HepG2 (cell line): ENCODE results near the gene RSL1D1. TPM values are rescaled to one million over a fixed set of nuclear protein-coding genes. Genes with fewer than 3 reads are reported as not detected.
A peak's percentile ranks its signal among the peaks of the same experiment; 100 is the strongest.

ENCODE experiments used
- ATF3 ChIP-seq: sonication (generic); formaldehyde crosslinking; IDR thresholded peaks from 2 replicates; pipeline ENCODE4 v1.4.0; 2020; ENCODE audit warnings: missing genetic modification reagents
- HOXD1 ChIP-seq: sonication (generic); formaldehyde crosslinking; IDR thresholded peaks from 2 replicates; pipeline ENCODE4 v1.5.0; 2020; ENCODE audit warnings: missing genetic modification reagents
- JUND ChIP-seq: sonication (generic); formaldehyde crosslinking; IDR thresholded peaks from 2 replicates; pipeline ENCODE4 v1.8.0; 2022; ENCODE audit warnings: mild to moderate bottlenecking, missing genetic modification reagents
- KDM6A ChIP-seq: IDR thresholded peaks from 2 replicates; pipeline ENCODE4 v1.6.1; 2016; ENCODE audit warnings: low read depth
- MAFK ChIP-seq, 2 experiments: IDR thresholded peaks in 1 of 2; conservative IDR thresholded peaks in 1 of 2; 2 replicates each; pipeline ENCODE4 v1.6.1; 2011; ENCODE audit warnings: improper control_type of control experiment in 2 of 2, low read length in 2 of 2
- NR2C2 ChIP-seq: sonication (generic); formaldehyde crosslinking; IDR thresholded peaks from 2 replicates; pipeline ENCODE4 v1.4.0; 2020; ENCODE audit warnings: missing genetic modification reagents, mild to moderate bottlenecking, moderate library complexity, borderline replicate concordance
- PATZ1 ChIP-seq: sonication (generic); formaldehyde crosslinking; IDR thresholded peaks from 2 replicates; pipeline ENCODE4 v1.4.0; 2020; ENCODE audit warnings: missing genetic modification reagents
- PAXIP1 ChIP-seq: sonication (generic); formaldehyde crosslinking; conservative IDR thresholded peaks from 2 replicates; pipeline ENCODE4 v1.4.0; 2020; ENCODE audit warnings: mild to moderate bottlenecking, missing genetic modification reagents, moderate library complexity
- TRIM24 ChIP-seq: sonication (generic); formaldehyde crosslinking; IDR thresholded peaks from 2 replicates; pipeline ENCODE4 v1.8.0; 2022; ENCODE audit warnings: mild to moderate bottlenecking, missing genetic modification reagents
- ZNF296 ChIP-seq: sonication (generic); formaldehyde crosslinking; conservative IDR thresholded peaks from 2 replicates; pipeline ENCODE4 v1.5.0; 2020; ENCODE audit warnings: mild to moderate bottlenecking, missing genetic modification reagents
- ZNF30 ChIP-seq: sonication (generic); formaldehyde crosslinking; IDR thresholded peaks from 2 replicates; pipeline ENCODE4 v1.5.0; 2020; ENCODE audit warnings: mild to moderate bottlenecking, missing genetic modification reagents
- ZNF317 ChIP-seq: sonication (generic); formaldehyde crosslinking; IDR thresholded peaks from 2 replicates; pipeline ENCODE4 v1.5.0; 2020; ENCODE audit warnings: mild to moderate bottlenecking, missing genetic modification reagents
- ZNF326 ChIP-seq: sonication (generic); formaldehyde crosslinking; IDR thresholded peaks from 2 replicates; pipeline ENCODE4 v1.4.0; 2020; ENCODE audit warnings: missing genetic modification reagents, borderline replicate concordance
- ZNF33B ChIP-seq: sonication (generic); formaldehyde crosslinking; IDR thresholded peaks from 2 replicates; pipeline ENCODE4 v1.5.1; 2020; ENCODE audit warnings: mild to moderate bottlenecking, missing genetic modification reagents
- ZNF574 ChIP-seq: sonication (generic); formaldehyde crosslinking; IDR thresholded peaks from 2 replicates; pipeline ENCODE4 v1.4.0; 2020; ENCODE audit warnings: missing genetic modification reagents
- ZNF598 ChIP-seq: sonication (generic); formaldehyde crosslinking; IDR thresholded peaks from 2 replicates; pipeline ENCODE4 v1.5.1; 2020; ENCODE audit warnings: mild to moderate bottlenecking, missing genetic modification reagents, borderline replicate concordance
- ZNF883 ChIP-seq: sonication (generic); formaldehyde crosslinking; IDR thresholded peaks from 2 replicates; pipeline ENCODE4 v1.5.1; 2020; ENCODE audit warnings: mild to moderate bottlenecking, missing genetic modification reagents; ENCODE audit errors: not compliant biosample characterization
- ZUFSP ChIP-seq: sonication (generic); formaldehyde crosslinking; IDR thresholded peaks from 2 replicates; pipeline ENCODE4 v1.9.0; 2021; ENCODE audit warnings: missing genetic modification reagents, mild to moderate bottlenecking, borderline replicate concordance
- polyA plus RNA-seq, 8 experiments: library from polyadenylated mRNA; depleted of rRNA in 3 of 8; stranded (reverse) in 7 of 8; unstranded in 1 of 8; fragments of >200 nt; fragmentation: Illumina TruSeq in 4 of 8; extraction: Trizol in 4 of 8; gene quantifications; 2 replicates each; pipeline versions ENCODE4 v1.2.1 to v1.2.3, GENCODE V29; 2011 to 2016; ENCODE audit warnings: low read depth in 4 of 8, missing spikeins in 1 of 8, mixed read lengths in 1 of 8; ENCODE audit not compliant: insufficient read depth in 1 of 8
- total RNA-seq, 5 experiments: library from RNA; depleted of rRNA; stranded (reverse); fragments of >200 nt; fragmentation: Illumina TruSeq; extraction: Trizol; gene quantifications; 2 replicates each; pipeline ENCODE4 v1.2.3, GENCODE V29; 2016; ENCODE audit warnings: low read depth in 1 of 5

Gene RSL1D1
- total and polyA plus RNA-seq, 2 of the 13 experiments (the other 11 are each of a cell fraction or from before 2014, with no cell fraction given): 187 to 343 TPM

- peak; percentile 81 for TF ChIP-seq HOXD1 (CRISPR knock-in tag)
- peak; percentile 98 for TF ChIP-seq ZNF574 (CRISPR knock-in tag)
- TF ChIP-seq ZNF296 (CRISPR knock-in tag): peak; percentile 78; the same call in 1 of the 2 replicates
- TF ChIP-seq KDM6A (CRISPR knock-in tag): no peak; the same call in 1 of the 2 replicates
- no peak for TF ChIP-seq MAFK (conservative IDR thresholded peaks at IDR 0.05 in 1 of 2, IDR thresholded peaks at IDR 0.05 in 1 of 2; ENCODE audit: low read length in 2 of 2)
- peak; percentile 94 for TF ChIP-seq ZNF317 (CRISPR knock-in tag)
- TF ChIP-seq NR2C2 (CRISPR knock-in tag): peak; percentile 72; the same call in 1 of the 2 replicates
- TF ChIP-seq ZNF33B: 0 out of 2 replicates have a peak, but pooled peaks have one; percentile 20
- TF ChIP-seq ZNF883 (CRISPR knock-in tag): peak; percentile 86
- TF ChIP-seq TRIM24 (CRISPR knock-in tag): no peak
- TF ChIP-seq PATZ1 (CRISPR knock-in tag): peak; percentile 69
- TF ChIP-seq ZUFSP (CRISPR knock-in tag): no peak
- TF ChIP-seq JUND: peak; percentile 43; the same call in 1 of the 2 replicates
- TF ChIP-seq PAXIP1 (CRISPR knock-in tag): peak; percentile 75
- 0 out of 2 replicates have a peak, but pooled peaks have one; percentile 38 for TF ChIP-seq ZNF326
- peak; percentile 54 for TF ChIP-seq ATF3
- peak; percentile 90; the same call in 1 of the 2 replicates for TF ChIP-seq ZNF598
- TF ChIP-seq ZNF30 (CRISPR knock-in tag): 0 out of 2 replicates have a peak, but pooled peaks have one; percentile 32
Observed at GRCh38 chr16:11797166-11797956, 54.0 kb downstream of the RSL1D1 start, which contains the start of gene ZC3H7A (continued).
